GM19438 (cell line): ENCODE results near the gene PLK5.
"Not testable (repeated sequence)": the region's sequence is repeated elsewhere in the genome, so short reads cannot be mapped to it uniquely, and the experiment has no call there.

Experiments
- ATAC-seq: cut with Tn5 transposase; IDR thresholded peaks from one replicate; pipeline ENCODE4 v1.9.1; 2021; ENCODE audit warnings: low read depth; ENCODE audit not compliant: unreplicated experiment

The PLK5 gene

GRCh38 chr19:1522061-1522460 is 1.8 kb upstream of the PLK5 start:
- ATAC-seq = no peak

GRCh38 chr19:1522838-1523237 is 1.0 kb upstream of the PLK5 start:
- no peak for ATAC-seq

- ATAC-seq = no peak
Observed at GRCh38 chr19:1524287-1524971, 552 bp downstream of the PLK5 start.

GRCh38 chr19:1524972-1525325 is 1.1 kb downstream of the PLK5 start:
- ATAC-seq = no peak

- ATAC-seq = no peak
Observed at GRCh38 chr19:1525343-1525742, 1.5 kb downstream of the PLK5 start.

GRCh38 chr19:1526066-1526778 is 2.3 kb downstream of the PLK5 start:
- no peak for ATAC-seq

- ATAC-seq = no peak
Observed at GRCh38 chr19:1526979-1527649, 3.2 kb downstream of the PLK5 start.

- no peak for ATAC-seq
Observed at GRCh38 chr19:1527650-1528309, 3.9 kb downstream of the PLK5 start.

- ATAC-seq = no peak
Observed at GRCh38 chr19:1528596-1529429, 4.9 kb downstream of the PLK5 start.

GRCh38 chr19:1529430-1529816 is 5.5 kb downstream of the PLK5 start:
- no peak for ATAC-seq

- not testable (repeated sequence) for ATAC-seq
Observed at GRCh38 chr19:1530856-1531255, 7.0 kb downstream of the PLK5 start.

GRCh38 chr19:1531587-1531986 is 7.7 kb downstream of the PLK5 start:
- no peak for ATAC-seq

GRCh38 chr19:1532003-1532402 is 8.1 kb downstream of the PLK5 start:
- no peak for ATAC-seq

GRCh38 chr19:1533510-1534150 is 9.8 kb downstream of the PLK5 start:
- ATAC-seq = no peak

GRCh38 chr19:1534972-1535371 is 11.1 kb downstream of the PLK5 start:
- no peak for ATAC-seq

GRCh38 chr19:1535699-1536098 is 11.8 kb downstream of the PLK5 start:
- ATAC-seq = not testable (repeated sequence)

- no peak for ATAC-seq
Observed at GRCh38 chr19:1538978-1539377, 15.1 kb downstream of the PLK5 start.

GRCh38 chr19:1539749-1540148 is 15.9 kb downstream of the PLK5 start:
- ATAC-seq = not testable (repeated sequence)

- ATAC-seq = no peak
Observed at GRCh38 chr19:1540365-1540925, 16.6 kb downstream of the PLK5 start.
